EL (cell line): ENCODE measurements around the gene CMKLR1.

Experiments used
- DNase-seq: peaks from one replicate; pipeline ENCODE4 v3.0.0-alpha.2; 2016

The CMKLR1 gene

GRCh38 chr12:108297895-108298760 is 41.0 kb downstream of the CMKLR1 start:
- DNase-seq = no peak

DNA sequence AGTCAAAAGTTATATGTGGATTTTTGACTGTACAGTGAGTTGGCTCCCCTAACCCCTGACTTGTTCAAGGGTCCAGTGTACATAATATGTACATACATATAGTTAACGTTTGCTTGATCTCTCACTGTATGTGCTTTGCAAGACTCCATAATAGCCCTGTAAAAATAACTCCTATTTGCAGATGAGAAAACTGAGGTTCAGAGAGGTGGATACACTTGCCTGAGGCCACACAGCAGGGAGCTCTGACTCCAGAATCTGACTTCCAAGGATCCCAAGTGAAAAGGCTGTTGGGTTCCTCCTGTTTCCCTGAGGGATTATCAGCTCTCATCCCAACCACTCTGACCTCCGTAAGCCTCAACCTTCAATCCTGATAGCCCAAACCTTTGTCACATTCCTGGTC is 41.7 kb downstream of the CMKLR1 start:
- DNase-seq = no peak

- DNase-seq = no peak
These were observed 42.2 kb downstream of the CMKLR1 start for GRCh38 chr12:108296945-108297344.

- no peak for DNase-seq
These were observed 43.5 kb downstream of the CMKLR1 start for GRCh38 chr12:108295641-108296040.

- DNase-seq = no peak
These were observed 49.6 kb downstream of the CMKLR1 start for GRCh38 chr12:108289350-108290161.

GRCh38 chr12:108287227-108287626 is 51.9 kb downstream of the CMKLR1 start:
- no peak for DNase-seq

- no peak for DNase-seq
These were observed 54.1 kb downstream of the CMKLR1 start for GRCh38 chr12:108285016-108285415.

- DNase-seq = no peak
These were observed 54.9 kb downstream of the CMKLR1 start for GRCh38 chr12:108284163-108284562.

DNA sequence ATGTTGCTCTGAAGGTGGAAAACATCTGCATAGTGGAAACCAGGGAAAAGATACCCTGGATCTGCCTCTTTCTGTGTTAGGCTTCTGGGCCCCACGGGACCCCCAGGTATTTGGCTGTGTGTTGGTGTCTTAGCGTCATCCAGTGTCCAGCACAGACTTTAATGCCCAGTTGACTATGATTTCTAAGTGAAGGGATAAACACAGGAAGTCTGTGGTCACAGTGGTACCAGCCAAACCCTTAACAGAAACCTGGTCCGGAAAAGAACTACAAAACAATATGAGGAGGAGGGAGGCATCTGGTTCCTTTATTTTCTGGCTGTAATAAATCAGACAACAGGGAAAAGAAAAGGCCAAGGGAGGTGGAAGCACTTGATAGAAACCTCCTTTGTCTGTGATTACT is 56.4 kb downstream of the CMKLR1 start:
- DNase-seq = no peak

DNA sequence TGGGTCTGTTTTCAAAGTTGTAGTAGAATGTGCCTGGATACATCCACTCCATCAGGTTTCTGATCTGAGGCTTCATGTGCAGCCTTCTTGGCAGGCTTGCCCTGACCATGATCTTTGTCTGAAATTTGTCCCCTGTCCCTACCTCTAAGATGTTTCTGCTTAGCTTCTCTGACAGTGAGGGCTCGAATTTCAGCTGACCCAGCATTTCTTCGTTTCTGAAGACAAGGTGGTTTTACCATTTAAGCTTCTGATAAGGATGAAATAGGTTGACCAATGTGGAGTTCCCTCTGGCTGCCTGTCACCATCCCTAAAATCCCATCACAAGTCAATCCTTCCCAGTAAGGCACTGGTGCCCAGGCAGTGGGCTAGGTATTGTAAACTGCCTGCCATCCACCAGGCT is 57.0 kb downstream of the CMKLR1 start:
- DNase-seq = no peak

GRCh38 chr12:108277613-108278012 is 61.5 kb downstream of the CMKLR1 start:
- DNase-seq = no peak

DNA sequence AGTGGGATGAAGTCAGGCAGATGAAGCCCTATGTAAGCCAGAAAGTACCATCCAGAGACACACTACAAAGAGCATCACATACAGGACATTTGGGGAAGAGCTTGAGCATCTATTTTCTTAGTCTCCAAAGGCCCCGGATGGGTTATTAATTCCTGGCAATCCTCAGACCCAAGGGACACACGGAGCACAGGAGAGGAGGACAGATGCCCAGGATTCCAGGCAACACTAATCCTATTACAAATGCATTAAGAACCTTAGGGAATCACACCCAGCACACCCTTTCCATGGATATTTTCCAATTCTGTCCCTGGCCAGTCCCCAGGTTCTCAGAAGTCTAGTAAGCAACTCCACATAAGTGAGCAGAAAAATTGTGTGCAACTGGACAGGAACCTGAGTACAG is 65.9 kb downstream of the CMKLR1 start:
- DNase-seq = no peak

DNA sequence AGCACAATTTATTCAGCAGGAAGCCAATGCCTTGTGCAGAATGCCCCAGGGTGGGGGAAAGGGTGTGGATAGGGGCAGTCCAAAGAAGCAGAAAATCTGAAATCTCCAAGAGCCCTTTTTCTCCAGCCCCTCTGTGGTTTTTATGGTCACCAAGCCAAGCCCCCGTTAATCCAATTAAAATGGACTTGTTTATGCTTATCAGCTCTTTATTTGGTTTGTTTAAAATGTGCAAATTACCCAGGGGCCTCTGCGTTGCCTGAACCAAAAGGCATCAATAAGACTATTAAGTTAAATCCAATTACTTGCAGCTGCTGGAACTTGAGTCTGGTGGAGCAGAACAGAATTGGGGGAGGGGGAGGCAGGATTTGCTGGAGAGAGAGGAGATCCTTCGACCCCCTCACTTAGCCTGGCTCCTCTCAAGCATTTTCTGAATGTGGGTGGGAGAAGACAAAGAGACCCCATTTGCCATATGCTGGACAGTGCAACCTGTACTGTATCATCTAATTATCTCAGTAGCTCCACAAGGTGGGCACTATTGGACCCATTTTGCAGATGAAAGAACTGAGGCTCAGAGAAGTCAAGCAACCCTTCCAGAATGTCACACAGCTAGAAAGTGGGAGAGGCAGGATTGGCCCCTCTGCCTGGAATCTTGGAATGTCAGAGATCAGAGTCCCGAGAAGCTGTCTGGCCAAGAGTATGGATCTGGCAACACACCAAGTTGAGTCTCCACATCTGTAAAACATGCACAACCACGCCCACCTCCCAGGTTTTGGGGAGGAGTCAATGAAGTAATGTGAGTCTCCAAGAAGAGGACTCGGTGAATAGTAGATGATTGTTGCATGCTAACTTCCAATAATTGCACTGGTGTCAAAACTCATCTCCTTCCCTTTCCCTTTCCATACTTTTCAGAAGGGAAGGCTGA is 66.9 kb downstream of the CMKLR1 start:
- DNase-seq = no peak

GRCh38 chr12:108270849-108271143 is 68.3 kb downstream of the CMKLR1 start:
- DNase-seq = no peak

DNA sequence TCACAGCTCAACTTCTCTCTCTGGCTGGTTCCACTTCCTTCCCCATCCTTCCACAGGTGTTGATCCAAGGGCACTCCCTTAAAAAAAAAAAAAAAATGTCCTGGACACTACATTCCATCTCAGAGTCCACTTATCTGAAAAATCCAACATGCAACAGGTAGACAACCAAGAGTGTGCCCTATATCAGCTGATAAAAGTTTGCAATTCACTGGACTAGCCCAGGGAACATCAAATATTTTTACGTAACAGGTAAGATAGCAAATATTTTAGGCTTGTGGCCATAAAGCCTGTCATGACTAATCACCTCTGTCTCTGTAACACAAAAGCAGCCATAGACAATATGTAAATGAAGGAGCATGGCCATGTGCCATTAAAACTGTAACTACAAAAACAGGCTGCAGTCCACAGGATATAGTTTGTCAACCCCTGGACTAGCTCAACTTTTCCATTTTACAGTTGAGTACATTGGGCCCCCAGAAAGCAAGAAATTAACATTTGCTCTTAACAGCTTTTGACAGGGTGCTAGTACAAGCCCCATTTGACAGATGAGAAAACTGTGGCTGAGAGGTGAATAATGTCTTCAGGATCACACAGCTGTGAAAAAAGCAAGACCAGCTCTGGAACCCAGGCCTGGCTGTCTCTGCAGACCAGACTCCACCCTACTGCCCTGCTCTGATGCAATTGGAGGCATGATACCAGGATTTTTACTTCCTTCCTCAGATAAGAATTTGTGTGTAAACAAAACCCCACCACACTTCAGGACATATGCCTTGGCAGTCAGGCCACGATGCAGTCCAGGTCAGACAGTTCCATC is 68.9 kb downstream of the CMKLR1 start:
- no peak for DNase-seq

GRCh38 chr12:108269224-108269623 is 69.9 kb downstream of the CMKLR1 start:
- no peak for DNase-seq

DNA sequence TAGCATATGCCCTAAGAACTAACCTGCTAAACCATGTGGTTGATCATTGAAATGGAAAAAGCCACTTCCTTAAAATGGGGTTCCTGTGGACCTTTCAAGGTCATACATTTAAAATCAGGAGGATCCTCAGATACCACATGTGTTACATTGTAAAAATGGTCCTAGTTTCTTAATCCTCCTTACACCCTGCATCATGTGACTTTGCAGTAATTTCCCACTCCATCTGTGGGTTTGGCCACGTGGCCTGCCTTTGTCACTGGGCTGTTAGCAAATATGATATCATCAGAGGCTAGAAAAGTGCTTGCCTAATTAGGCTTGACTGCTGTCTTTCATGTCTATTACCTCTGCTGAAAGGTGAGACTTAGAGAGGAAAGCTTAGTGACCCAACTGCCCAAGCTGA is 70.7 kb downstream of the CMKLR1 start:
- no peak for DNase-seq

DNA sequence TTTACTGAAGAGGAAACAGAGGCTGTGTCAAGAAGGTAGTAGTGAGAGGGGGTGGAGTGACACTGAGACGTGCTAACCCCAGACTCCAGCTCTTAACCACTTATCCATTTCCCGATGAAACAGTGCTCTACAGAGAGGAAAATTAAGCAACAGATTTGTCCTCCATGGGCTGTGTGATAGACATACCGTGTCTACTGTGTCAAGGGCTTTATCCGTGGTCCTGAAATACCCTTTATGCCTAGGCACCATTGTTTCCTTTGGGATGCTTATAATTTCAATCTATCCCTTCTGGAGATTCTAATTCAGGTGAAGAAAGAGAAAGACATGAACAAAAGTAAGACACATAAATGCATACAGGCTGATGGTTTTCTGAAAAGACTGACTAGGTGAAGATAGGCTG is 71.7 kb downstream of the CMKLR1 start:
- DNase-seq = no peak

- no peak for DNase-seq
These were observed 73.0 kb downstream of the CMKLR1 start for GRCh38 chr12:108266131-108266530.

DNA sequence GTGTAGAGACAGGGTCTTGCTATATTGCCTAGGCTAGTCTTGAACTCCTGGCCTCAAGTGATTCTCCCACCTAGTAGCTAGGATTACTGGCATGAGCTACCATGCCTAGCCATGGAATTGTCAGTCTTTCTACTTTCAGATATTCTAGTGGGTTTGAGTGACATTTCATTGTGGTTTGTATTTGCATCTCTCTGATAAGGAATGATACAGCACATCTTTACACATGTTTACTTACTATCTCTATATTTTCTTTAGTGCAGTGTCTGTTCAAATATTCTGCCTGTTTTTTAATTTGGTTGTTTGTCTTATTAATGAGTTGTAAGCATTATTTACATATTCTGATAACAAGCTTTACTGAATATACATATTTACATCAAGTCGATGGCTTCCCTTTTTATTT is 73.6 kb downstream of the CMKLR1 start:
- DNase-seq = no peak

GRCh38 chr12:108260969-108261368 is 78.1 kb downstream of the CMKLR1 start:
- no peak for DNase-seq

GRCh38 chr12:108260039-108260438 is 79.1 kb downstream of the CMKLR1 start:
- DNase-seq = no peak
